Fibroblast of skin of back (primary cell): Measurements from ENCODE around the gene BEND2.

Experiments used
- DNase-seq: peaks from one replicate; pipeline ENCODE4 v3.0.0-alpha.2; 2013

Gene BEND2

GRCh38 chrX:18136816-18137215, 83.9 kb downstream of the BEND2 start:
- no peak for DNase-seq

GRCh38 chrX:18133605-18134004, 87.1 kb downstream of the BEND2 start:
- no peak for DNase-seq

- DNase-seq, result no peak
Measured at GRCh38 chrX:18129690-18130089, 91.0 kb downstream of the BEND2 start.

GRCh38 chrX:18126971-18127370, 93.7 kb downstream of the BEND2 start:
- DNase-seq, result no peak

- no peak for DNase-seq
Measured at GRCh38 chrX:18119856-18120255, 100.8 kb downstream of the BEND2 start.
